ENCODE results near the gene IFIH1.

The IFIH1 gene

DNA sequence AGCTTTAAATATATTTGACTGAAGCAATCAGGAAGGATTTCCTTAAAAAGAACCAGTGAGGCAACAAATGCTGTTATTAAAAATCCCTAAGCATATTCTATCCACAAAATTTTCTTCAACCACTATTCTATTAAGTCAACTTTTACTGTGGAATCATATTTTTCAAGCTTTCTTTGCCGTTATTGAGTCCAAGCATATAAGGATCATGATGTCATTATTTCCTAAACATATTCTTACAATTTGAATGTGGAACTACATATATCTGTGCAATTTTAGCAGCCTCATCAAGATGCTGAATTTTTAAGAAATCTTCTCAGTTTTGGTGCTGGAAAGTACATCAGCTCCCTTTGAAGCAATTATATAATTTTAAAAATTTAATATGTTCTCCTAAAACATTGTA, 5.6 kb downstream of the IFIH1 start:
- DNase-seq = no peak

DNA sequence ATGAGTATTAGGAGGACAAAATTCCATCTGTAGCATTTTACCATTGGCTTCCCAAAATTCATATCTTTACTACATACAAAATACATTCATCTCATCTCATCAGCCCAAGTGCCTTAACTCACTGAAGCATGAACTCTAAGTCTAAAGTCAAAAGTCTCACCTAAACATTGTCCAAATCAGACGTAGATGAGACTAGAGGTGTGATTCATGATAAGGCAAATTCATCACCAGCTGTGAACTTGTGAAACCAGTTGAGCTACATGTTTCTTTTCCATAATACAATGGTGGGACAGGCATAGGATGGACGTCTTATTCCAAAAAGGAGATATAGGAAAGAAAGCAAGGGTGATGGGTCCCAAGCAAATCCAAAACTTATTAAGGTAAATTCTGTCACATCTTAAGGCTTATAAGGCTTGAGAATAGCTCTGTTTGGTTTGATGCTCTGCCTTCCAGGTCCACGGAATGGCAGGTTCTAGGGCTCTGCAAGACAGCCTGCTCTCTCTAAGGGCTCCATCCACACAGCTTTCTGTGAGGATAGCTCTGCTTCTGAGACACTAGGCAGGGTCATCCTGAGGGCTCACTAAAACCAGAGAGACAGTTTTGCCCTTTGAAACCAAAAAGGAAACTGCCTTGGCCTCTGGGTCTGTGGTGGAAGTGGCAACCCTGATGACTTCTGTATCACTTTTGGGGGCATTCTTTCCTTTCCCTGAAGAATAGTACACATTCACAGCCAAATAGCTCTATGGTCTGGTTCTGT, 9.6 kb downstream of the IFIH1 start:
- no peak for DNase-seq

DNA sequence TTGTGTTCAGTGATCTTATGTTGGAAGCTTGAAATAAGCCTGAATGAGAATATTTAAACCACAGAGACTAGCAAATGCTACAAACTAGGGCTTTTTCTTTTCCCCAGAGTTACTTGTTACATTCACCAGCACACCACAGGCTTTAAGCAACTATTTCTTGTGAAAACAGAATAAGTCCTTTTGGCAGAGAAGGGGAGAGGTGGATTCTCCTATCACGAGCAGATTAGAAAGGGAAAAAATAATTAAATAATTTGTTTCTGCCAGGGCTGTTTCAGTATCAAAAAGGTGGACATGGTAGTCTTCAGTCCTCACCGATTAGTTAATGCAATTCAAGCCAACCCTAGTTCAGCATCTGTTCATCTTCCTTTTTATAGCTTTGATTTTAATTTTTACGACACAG, 12.6 kb downstream of the IFIH1 start:
- DNase-seq = no peak

DNA sequence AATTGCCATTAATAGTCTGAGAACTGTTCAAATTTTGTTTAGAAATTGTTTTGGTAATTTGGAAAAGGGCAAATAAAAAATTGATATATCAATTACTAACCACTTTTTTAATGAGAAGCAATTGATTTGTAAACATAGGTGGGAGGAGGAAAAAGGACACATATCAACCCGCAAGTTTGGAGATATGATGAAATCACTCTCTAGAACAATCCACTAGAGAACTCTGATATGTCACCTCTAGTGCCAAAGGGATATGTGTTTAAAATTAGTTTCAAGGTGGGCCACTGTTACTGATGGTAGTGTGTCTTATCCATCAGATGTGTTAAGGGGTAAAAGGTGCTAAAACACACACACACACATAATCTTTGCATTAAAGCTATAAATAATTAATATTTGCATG, 16.6 kb downstream of the IFIH1 start:
- DNase-seq = no peak

DNA sequence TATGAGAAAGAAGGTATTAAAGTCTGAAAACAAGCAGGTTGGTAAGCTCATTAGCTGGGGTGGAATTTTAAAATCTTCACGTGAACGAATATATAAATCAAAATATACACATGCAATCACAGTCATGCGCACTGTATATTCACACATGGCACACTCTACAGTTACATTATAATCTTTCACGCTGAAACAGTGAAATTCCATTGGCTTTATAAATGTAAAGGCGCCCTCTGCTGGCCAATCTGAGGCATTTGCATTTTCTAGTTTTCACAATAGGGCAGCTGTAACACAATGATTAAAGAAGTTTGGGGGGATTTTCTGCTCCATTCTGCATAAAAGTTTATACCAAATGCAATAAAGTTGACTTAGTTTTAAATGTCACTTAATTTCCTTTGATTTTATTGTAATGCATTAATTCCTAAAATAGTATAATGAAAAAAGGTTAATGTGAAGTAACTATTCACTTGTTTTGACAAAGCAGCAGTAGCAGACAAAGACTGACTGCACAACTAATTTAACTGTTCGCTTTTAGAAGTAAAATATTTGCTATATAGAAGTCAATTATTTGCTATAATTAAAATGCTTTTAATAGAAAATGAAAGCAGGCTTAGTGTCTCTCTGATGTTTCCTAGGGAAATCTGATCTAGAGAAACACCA, 17.2 kb downstream of the IFIH1 start:
- peak in 20 of 56 donors; percentile 2 to 69 (median 20) for DNase-seq

DNA sequence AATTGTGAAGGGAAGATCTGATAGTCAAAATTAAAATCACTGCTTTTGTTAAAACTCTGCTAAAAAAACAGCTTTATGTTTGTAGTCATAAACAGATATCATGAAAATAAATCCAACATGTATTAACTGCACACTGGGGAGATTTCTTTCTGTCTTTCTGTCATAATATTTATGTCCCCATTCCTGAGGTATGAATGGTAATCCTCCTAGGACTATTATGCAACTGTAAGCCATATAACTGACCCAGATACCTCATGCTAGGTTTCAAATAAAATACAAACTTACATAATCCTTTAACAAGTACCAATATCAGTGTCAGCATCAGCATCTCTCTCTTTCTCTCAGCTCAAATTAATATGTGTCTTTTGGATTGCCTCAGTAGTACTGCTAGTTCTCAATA, 18.2 kb downstream of the IFIH1 start:
- DNase-seq = no peak

DNA sequence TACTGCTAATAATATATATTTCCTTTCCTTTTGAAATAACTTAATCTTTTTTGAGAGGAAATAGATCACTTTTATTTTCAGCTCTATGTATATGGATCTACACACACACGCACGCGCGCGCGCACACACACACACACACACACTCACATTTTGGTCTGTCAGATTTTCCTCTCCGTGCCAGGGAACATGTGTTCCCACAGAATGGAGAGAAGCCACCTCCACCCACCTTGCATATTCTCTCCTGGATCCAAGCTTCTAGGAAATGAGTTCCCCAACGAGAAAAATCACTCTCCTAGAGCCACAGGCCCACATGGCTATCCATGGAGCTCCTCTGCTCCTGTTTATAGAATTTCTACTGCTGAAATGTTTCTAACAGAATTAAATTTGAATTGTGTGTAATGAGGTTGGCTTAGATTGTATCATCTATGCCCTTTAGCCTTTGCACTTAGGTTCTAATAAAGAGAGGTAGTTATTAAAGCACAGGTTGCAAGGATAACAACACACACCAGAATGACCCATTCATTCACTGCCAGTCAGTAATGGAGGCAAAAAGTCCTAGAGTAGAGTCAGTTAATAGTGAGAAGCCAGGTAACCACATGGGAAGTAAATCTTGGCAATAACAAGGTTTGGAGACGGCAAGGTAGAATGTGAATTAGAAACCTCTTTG, 19.7 kb downstream of the IFIH1 start:
- DNase-seq = peak in 8 of 56 donors; percentile 2 to 39 (median 12)

DNA sequence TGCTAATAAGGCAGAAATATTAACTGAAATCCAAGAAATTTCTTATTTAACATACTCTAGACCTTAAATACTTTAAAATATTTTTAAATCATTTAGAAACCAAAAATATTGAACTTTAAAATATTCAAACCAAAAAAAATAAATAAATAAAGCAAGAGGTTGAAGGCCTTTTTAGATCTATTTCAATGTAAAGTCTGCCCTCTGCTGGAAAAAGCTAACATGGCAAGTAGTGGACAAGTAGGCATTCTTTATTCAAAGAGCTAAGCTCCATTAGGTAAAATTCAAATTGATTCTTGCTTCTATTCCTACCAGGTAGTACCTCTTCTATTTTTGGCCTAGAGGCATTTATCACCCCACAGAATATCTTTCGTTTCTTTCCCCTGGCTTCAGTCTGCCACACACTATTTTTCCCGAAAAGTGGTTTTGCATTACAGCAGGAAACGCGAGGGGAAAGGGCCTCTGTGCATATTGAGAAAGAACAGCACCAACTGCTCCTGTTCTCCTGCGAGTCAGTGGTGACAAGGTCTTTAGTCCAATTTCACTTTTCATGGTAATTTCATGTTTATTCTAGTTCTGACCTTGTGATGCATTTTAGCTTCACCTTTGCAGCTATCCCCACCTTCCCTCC, 20.4 kb downstream of the IFIH1 start:
- peak in 22 of 56 donors; percentile 1 to 88 (median 28) for DNase-seq

DNA sequence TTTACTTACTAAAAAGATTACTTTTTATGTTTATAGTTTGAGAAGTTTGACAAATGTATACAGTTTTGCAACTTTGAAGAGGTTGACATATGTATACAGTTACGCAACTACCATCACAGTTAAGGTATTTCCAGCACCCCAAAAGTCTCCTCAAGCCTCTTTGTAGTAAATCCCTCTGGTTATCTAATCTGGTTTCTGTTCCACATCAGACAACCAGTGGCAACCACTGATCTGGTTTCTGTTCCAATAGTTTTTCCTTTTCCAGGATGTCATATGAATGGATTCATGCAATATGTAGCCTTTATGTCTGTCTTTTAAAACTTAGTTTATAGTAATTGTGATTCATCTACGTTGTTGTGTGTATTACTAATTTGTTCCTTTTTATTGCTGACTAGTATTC, 23.5 kb downstream of the IFIH1 start:
- DNase-seq = no peak

DNA sequence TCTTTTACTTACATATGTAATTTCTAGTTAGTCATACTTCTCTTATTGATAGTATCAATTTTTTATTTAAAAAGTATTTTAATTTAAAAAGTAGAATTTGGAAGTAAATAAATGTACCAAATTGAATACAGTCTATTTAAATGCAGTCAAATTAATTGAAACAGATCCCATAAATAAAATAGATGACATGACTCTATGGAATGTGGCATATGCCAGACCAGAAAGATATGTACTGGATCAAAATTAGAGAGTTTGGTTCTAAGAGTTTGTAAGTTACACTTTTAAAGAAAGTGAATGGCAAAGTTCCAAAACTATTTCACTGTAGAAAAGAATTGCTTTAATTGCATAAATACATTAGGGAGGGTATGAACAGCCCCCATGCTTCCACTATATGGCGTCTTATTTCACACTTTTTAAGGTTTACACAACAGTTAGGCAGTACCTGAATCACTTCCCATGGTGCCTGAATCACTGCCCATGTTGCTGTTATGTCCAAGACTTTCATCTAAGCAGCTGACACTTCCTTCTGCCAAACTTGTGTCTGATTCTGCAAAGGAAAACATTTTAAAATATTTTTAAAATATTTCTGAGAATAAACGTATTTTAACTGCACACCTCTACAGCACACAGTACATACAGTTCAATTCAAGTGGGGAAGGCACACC, 25.2 kb downstream of the IFIH1 start:
- no peak for DNase-seq

DNA sequence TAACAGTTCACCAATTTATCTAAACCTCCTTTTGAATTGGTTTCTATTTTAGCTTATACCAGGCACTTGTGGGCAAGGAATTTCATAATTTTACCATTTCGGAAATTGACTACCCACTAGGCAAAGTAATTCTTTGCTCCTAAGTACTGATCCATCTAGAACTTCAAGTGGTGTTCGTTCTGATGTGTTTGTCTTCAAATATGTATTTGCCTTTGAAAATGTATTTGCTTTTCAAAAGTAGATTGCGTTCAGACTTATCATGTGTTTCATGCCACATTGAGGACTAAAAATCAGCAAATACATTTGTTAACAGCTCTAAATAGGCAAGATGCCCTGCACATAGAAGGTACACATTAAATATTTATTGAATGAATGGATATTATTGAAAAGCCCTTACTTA, 26.7 kb downstream of the IFIH1 start:
- DNase-seq = no peak

DNA sequence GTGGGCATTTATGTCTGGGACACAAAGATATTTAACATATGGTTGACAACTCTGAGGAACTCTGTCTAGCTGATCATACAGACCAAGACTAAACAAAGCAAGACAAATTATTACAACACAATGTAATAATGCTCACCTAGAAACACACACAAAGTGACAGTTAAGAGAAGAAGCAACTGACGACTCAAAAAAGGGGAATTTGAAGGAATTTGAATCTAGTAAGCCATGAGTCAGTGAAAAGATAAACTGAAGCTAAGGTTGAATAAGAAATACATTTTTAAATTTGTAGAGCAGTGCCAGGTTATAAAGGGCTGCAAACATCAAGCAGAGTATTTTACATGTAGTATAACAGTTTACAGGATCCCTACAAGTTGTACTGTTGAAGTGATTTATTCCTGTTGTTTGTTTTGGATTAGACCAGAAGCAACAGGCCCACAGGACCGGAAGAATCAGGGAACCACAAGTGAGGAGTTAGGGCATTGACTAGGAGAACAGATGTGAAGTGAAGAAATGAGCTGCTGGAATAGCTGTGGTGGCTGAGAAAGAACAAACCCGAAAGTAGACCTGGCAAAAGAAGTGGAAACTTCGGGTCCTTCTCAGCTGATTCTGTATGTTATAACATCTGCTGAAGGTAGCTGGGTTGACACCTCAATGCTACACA, 35.6 kb downstream of the IFIH1 start:
- no peak for DNase-seq

DNA sequence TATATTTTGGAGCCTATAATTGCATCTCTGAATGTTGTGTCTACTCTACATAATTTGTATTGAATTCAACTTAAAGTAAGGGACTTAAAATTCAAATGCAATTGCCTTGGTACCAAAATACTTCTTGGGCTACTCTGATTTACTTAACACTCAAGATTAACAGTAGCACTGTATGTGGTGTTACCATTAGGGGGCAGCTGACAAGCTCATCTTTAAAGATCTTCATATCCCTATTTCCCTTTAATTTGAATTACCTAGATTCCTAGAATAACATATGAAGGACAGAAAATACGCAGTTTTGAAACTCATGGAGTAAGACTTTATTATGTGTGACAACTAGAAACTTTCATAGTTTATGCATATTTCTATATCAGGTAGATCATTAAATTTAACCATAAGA, 37.8 kb downstream of the IFIH1 start:
- no peak for DNase-seq

DNA sequence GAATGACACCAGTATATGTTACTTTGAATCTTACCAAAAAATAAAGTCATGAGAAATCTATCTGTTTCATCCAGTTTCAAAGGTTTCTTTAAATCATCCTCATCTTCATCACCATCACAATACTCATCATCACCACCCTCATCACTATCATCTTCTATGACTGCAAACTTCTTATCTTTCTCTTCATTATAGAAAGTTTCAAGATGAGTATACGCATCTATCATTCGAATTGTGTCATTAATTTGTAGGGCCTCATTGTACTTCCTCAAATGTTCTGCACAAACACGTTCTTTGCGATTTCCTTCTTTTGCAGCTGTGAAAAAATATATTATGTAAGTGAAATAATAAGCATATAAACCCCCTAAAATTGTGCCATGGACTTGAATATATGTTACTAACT, 41.1 kb downstream of the IFIH1 start:
- DNase-seq = no peak

DNA sequence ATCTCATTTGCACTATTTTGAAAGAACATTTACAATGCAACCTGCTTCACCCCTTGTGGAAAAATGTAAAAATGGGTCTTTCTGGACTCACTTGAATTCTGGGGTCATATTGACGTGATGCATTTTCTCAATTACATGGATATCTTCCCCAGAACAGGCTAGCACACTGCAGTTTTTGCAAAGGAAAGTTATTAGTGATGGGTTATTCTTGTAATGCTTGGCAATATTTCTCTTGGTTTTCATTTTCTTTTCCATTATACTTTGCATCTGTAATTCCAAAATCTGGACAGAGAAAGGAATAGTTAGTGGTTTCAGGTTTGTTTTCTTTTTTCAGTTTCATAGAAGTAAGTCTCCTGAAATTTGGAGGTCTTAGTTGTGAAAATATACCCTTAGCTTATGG, 50.5 kb downstream of the IFIH1 start:
- DNase-seq = no peak

DNA sequence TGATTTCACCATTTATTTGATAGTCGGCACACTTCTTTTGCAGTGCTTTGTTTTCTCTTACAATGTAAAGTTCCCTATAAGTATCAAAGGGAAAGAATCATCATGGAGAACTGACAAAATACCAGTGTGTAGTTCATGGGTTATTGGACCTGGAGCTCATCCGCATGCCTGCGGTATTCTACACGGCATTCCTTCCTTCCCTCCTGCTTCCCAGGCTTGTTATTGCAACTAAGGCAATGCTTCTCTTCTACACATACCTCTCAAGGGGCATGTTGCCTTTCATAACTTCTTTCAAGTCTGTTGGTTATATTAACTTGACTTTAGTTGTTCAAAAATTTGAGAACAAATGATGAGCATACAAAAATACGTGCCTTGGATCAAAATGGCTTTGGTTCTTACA, 51.0 kb downstream of the IFIH1 start:
- DNase-seq = no peak

DNA sequence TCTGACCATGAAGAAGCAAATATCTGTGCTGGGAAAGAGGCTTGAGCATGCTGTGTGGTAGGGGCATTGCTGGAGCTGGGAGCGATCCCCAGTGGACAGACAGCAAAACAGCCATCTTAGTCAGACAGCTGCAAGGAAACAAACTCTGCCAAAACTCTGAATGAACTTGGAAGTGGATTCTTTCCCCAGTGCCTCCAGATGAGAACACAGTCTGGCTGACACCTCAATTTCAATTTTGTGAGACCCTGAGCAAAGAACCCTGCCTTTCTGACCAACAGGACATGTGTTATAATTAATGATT, 52.1 kb downstream of the IFIH1 start:
- no peak for DNase-seq

DNA sequence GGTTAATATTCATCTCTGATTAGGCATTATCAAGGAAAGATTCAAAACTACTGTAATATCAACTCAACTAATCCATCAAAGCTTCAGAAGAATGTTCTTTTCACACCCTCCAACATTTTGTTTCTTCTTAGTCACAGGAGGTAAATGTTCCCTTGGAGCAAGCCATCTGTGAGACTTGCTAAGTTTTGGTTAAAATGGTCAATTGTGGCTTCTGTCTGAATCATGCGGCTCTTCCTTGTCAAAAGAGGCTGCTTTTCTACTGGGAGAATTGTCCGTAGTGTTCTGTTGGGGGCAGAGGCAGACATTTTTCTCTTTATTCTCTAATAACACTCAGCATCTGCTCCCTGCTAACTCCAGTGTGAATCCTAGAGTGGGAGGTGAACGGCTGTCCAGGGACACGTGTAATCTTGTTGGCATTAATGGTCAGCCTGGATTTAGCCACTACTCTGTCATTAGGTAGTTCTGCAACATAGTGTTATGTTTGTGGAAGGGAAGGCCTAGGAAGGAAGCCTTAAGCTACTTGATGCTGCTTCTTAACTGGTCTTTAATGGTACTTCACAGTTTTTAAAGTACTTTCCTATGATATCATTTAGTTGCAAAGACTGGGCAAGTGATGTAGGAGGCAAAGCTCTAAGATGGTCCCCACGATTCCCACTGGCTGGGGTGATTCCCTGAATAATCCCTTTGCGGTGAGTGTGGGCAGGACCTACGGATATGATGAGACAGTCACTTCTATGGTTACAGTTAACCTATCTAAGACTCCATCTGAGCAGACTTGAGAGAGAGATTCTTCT, 52.6 kb downstream of the IFIH1 start:
- DNase-seq = no peak

DNA sequence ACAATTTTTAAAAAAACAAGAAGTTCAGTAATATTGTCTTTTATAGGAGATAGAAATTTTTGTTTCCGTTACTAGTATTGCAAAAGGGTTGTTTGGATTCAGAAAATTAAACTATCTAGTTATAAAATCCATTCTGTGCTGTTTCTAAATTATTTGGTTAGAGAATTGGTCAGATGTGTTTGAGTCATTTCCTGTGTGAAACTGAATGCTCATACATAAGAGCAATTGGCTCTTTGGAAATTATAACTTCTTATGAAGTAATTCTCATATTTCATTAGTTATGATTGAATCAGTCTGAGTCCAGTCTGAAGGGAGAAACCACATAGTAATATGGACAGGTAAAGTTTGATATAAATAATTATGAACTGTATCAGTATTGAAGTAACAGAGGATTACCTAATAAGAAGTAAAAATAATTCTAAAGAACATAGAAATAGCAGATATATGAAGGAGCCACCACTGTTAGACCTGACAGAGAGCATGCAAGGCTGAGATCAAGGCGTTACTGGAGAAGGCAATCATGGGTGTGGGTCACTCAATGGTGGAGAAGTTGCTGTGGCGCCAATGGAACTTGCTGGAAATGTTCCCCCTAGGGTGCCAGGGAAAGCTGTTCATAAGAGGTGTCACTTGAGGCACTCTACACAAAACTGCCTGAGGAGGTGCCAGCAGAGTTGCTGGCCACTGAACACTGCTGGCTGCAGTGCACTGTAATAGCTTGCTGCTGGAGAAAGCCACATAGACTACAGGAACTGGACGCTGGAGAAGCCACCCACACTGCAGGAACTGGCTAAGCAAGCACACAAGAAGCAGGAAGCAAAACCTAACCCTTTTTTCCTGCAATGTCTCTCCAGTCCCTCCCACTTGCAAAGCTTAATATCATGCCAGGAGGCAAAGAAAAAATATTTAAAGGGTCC, 57.2 kb downstream of the IFIH1 start:
- DNase-seq = peak in 5 of 56 donors; percentile 1 to 3 (median 2)

Measured in amygdala (tissue), 56 donors.